NCI-H748 (cell line): ENCODE results near the gene CCT8.
A peak's percentile ranks its signal among the peaks of the same experiment; 100 is the strongest.

Experiments used
- DNase-seq: peaks from one replicate; lab custom pipeline; 2025; ENCODE audit not compliant: unreplicated experiment; lab: John Stamatoyannopoulos, UW

The CCT8 gene

DNA sequence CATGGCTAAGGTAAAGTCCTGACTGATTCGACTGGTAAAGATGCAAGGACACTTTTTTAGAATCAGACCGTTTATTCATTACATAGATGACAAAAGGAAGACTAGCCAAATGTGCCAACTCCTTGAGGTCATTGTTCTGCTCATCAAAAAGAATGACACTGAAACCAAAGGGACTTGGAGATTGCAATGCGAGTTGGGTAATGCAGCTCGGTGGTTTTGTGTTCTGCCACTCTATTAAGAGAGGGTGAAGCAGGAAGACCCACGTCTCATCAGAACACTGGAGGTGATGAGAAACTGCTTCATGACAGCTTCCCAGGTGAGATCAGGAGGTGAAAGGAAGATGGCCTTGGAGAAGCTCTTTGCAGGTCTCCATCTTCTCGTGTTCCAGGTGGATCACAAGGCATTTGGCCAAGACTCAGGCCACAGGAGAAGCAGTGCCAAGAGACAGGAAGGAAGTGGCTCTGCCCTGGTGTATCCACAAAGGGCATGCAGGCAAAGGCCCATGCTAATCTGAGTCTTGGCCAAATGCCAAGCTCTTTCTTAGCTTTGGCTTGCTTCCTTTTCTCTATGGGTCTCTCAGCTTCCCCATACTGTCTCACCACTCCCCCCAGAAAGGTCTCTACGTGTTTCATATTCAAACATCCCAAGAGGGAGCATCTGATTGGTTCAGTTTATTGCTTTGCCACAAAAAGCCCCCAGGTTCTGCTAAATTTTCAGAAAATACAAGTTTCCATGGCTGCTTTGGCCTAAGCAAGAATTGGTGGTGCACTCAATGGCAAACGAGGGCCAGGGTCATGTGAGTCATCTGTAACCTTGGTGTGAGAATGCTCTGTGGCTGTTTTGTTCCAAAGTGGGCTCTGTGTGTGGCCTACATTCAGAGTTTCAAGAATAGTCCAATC lies 5.7 kb upstream of the CCT8 start:
- peak; percentile 5 for DNase-seq

DNA sequence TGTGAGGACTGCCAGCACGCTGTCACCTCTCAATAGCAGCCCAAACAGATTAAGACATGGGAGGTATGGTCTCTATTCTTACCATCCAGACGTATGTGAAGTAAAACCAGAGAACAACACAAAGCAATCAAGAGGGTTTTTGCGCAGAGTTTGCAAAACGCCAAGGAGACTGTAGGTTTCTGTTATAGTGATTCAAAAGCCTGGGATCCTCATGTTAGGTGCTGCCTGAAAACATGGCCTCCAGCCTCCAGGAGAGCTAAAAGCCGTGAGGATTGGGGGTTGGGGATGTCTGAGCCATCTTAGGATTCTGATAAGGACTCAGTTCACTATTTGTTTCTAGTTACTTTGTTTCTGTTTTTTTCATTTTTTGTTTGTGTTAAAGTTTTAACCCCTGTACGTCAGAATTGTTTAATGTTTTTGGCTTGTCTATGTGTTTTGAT lies 4.2 kb upstream of the CCT8 start:
- peak; percentile 72 for DNase-seq

DNA sequence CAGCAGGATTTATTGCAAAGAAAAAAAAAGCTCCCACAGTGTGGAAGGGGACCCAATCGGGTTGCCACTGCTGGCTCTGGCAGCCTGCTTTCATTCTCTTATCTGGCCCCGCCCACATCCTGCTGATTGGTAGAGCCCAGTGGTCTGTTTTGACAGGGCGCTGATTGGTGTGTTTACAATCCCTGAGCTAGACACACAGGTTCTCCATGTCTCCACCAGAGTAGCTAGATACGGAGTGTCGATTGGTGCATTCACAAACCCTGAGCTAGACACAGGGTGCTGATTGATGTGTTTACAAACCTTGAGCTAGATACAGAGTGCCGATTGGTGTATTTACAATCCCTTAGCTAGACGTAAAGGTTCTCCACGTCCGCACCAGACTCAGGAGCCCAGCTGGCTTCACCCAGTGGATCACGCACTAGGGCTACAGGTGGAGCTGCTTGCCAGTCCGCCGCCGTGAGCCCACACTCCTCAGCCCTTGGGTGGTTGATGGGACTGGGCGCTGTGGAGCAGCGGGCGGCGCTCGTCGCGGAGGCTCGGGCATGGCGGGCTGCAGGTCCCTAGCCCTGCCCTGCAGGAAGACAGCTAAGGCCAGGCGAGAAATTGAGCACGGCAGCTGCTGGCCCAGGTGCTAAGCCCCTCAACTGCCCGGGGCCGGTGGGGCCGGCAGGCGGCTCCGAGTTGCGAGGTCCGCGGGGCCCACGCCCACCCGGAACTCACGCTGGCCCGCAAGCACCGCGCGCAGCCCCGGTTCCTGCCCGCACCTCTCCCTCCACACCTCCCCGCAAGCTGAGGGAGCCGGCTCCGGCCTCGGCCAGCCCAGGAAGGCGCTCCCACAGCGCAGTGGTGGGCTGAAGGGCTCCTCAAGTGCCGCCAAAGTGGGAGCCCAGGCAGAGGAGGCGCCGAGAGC lies 3.5 kb upstream of the CCT8 start:
- peak; percentile 88 for DNase-seq

DNA sequence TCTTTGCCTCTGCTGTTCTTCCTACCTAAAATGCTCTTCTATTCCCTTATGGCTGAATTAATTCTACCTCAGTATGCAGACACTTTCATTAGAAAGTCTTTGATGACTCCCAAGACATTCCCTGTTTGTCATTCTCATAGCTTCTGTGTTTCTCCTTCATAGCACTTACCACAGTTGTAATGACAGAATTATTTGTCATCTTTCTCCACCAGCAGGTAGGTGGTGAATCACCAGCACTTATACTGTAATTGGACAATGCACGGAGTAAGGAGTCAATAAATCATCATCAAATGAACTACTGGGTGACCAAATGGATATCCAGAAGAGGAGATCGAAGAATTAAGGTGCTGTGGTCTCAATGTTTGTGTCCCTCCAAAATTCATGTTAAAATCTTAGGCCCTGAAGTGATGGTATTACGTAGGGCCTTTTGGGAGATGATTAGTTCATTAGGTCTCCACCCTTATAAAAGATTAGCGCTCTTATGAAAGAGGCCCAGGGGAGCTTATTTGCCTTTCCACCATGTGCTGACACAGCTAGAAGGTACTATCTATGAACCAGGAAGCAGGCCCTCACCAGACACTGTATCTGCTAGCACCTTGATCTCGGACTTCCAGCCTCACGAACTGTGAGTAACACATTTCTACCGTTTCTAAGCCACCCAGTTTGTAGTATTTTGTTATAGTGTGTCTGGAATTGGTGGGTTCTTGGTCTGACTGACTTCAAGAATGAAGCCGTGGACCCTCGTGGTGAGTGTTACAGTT lies 2.4 kb upstream of the CCT8 start:
- DNase-seq = no peak

DNA sequence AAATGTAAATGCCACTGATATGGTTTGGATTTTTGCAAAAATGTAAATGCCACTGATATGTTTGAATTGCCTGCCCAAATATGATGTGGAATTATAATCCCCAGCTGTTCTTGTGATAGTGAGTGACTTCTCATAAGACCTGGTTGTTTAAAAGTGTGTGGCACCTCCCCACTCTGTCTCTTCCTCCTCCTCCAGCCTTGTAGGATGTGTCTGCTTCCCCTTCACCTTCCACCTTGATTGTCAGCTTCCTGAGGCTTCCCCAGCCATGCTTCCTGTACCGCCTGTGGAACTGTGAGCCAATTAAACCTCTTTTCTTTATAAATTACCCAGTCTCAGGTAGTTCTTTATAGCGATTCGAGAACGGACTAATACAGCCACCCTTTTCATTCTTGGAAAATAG lies 1.3 kb upstream of the CCT8 start:
- no peak for DNase-seq

DNA sequence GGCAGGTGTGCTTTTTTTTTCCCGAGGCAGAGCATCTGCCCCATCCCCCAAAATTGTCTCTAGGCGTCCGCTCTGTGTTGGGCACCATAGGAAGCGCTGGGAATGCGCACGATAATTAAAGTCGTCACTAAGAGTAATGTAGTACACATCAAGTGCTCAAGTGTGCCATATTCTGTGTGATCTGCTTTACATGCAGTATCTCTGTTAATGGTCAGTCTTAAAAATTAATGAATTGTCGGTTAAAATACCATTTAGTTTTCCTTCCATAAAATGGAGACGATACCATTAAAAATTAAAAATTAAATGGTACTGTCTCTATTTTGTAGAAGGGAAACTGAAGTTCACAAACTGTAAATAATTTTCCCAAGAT lies 544 bp upstream of the CCT8 start:
- peak; percentile 77 for DNase-seq

DNA sequence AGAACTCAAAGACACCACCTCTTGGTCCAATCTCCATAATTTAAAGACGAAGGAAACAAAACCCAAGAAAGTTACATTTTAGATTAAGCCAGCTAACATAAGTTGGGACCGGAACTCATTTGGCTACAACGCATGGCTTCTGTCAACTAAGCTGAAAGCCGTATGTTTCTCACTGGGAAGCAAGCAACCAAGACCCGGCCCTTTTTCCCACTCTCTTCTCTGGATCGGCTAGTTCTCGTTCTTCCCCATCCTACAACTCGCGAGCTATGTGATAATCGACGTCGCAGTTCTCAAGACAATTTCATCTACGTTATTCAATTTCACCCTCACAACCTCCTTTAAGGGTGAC lies 601 bp downstream of the CCT8 start:
- DNase-seq = peak; percentile 47

DNA sequence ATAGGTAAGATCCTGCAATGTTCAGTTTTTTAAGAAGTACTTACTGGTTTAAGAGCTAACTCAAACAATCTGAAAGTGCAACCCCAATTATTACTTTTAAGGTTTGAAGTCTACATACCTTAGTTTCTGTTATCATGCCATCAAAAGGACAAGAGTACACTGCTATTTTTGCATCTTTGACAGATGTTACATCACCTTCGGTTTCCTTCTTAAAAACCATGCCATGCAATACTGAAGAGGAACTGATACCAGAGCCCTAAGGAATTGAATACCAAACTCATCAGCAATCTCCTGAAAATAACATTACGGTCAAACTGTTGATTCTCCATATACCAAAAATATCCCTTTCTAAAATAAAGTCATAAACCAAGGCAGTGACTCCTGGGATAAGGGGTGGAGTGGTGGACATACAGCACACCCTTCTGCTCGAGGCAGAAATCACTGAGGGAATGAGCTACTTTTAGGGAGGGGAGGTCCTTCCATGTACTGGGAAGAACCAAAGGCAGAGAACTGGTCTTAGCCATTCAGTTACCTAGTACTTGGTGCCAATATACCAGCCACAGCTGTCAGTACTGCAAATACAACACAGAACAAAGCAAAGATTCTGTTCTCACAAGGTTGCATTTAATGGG lies 8.5 kb downstream of the CCT8 start:
- peak; percentile 2 for DNase-seq

DNA sequence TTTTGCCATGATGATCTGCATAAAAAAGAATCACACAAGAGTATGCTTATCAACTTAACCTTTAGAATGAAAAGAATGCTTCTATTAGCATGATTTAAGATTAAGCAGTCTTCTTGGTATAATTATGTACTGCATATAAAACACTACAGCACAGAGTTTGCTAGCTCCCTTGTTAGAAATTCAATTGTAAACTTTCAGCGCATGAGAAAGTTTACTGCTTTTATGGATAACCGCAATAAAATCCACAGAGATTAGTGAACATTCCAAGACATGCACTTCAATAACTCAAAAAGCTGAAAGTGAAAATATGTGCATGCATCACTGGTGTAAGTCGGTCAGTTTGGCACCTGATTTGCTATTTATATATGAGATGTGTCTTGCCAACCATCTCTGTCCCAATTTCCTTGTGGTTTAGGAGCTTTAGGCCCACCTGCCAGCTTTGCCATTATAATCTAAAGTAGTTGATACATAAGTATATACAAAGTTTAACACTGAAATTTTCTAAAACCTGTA lies 16.9 kb downstream of the CCT8 start:
- DNase-seq = no peak

DNA sequence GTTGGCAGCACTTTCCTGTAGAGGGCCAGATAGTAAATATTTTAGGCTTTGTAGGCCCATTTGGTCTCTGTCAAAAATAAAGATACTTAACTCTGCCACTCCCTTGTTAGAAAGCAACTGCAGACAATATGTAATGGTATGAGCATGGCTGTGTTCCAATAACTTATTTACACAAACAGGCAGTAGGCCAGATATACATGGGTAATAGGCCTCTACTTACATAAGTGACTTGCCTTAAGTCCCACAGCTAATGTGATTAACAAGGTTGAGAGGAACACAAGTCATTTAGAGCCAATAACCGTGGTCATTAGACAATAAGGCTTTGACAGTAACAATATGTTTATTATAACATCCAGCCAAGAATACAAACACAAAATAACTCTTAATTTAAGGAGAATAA lies 17.4 kb downstream of the CCT8 start:
- DNase-seq = peak; percentile 8

DNA sequence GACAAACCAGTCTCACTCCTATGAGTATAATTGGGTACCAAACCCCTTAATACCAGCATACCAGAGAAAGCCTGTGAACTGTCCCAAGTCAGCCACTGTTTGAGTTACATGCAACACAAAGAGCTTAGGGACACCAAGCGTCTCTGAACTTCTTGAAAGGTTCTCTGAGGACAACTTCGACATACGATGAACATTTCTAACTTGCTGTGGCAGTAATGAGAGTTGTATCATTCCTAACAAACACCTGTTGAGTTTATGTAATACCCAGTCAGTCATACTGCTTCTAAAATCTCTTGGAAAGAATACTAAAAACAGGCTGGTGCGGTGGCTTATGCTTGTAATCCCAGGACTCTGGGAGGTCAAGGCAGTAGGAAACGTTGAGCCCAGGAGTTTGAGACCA lies 18.4 kb downstream of the CCT8 start:
- DNase-seq = no peak

DNA sequence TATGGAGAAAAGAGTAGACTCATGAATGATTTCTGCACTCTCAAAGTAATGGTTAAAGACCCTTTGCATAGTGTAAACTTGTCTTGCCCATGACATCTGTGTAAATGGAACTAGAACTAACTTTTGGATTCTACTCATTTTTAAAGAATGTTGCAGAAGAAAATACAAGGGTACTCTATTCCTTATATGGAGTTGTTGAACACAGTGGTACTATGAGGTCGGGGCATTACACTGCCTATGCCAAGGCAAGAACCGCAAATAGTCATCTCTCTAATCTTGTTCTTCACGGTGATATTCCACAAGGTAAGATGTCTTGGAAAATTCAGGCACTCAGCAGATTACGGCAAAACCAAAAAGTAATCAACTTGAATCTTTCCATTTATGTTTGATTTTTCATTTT lies 19.8 kb downstream of the CCT8 start:
- DNase-seq = no peak

DNA sequence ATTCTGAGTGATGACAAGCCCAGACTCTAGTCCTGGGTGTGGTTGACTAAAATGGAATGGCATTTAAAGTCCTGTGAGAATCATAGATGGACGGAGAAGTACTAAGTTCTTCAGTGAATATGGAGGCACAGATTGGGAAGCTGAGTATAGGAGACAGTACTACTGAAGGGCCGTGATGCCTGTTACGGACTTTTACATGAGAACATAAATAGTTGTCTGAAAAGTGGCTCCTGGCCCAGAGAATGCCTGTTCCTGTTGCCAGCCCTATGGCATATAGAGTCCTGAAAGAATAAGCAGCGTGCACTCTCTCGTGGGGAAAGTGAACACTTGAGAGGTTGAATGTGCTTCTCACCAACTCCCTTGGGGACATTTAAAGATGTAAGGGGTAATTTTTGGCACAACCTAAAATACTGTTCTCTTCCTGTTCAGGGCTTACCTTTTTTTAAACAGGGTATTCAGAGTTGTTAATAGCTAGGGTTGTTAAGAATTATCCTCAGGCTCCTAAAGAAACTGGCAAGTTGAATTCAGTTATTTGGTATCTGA lies 20.4 kb downstream of the CCT8 start:
- DNase-seq = no peak

DNA sequence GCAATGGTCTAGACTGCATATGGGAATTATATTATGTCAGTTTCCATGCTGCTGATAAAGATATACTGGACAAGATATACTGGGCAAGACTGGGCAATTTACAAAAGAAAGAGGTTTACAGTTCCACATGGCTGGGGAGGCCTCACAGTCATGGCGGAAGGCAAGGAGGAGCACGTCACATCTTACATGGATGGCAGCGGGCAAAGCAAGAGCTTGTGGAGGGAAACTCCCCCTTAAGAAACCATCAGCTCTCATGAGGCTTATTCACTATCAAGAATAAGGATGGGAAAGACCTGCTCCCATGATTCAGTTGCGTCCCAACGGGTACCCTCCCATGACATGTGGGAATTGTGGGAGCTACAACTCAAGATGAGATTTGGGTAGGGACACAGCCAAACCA lies 21.2 kb downstream of the CCT8 start:
- no peak for DNase-seq

DNA sequence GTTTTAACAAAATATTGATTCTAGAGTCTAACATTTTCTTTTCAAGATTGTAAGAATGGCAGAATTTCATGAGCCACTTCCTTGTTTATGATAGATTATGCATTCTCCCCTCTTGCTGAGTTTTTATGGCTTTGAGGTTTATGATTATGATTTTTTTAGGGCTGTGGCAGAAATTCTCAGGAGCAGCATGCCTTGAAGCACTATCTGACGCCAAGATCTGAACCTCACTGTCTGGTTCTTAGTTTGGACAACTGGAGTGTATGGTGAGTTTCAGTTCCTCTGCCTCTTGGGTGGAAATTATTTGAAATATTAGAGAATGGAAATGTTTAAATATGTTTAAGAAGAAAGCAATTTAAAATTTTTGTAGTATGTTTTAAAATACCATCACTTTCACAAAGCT lies 38.8 kb downstream of the CCT8 start:
- no peak for DNase-seq

DNA sequence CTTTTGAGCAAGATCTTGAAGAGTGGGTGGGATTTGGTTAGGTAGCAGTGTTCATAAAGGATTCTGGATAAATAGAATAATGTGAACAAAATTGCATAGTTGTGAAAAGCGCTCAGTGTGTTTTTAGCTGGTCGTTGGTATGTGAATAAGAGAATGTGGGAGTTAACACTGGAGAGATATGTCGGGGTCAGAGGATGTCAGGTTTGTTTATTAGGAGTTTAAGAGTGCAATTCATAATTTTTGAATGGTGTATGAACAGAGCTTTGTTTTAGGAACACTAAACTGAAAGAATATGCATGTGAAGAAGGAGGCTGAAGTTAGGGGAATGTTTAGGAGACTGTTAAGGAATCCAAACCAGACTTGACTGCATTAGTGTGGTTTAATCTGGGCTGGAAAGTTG lies 39.6 kb downstream of the CCT8 start:
- DNase-seq = no peak

DNA sequence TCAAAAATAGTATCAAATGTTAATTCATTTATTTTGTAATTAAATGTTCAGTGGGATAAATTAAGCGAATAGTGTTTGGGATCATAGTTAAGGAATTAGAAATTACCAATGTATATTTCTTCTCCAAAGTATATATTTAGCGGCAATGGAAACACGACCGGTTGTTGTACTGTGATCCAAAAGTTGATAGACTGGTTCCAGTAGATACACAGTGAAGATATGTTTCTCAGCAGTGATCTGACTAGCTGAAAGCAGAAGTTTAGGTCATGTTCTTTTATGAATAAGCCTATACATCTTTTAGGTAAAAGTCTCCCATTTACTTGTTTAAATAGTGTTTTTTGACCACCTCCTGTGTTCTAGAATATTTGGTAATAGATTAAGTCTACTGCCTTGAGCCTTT lies 40.1 kb downstream of the CCT8 start:
- no peak for DNase-seq

DNA sequence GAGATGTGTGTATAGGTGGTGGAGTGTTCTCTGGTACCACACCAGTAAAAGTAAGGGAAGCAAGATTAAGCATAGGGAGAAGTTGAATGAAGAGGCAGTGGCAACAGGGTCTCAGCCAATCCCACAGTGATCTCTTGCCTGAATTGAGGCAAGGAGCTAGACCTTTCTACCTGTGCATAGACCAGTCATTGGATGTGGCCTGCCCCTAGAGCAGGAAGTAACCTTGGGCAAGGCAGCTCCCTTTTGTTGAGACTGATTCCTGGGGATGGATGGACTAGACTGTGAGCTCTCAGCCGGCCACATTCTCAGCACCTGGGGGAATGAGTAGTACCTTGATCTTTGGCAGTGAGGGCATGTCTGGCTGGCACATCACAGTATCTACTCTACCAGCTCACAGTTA lies 42.5 kb downstream of the CCT8 start:
- DNase-seq = no peak

DNA sequence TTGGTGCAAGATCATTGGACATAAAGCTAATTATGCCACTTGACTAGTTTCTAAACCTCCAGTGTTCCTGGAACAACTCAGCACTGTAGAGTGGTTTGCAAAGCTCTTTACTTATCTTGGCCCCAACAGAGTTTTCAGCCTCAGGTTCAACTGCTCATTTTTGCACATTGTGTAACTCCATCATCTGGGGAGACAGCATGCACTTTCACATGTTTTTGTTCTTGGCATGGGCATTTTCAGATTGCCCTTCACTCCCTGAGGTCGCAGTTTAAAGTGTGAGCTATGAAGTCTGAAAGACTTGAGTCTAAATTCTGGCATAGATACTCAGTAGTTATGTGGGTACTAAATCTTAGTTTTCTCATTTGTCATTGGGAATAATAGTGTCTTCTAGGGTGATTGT lies 43.9 kb downstream of the CCT8 start:
- DNase-seq = no peak

DNA sequence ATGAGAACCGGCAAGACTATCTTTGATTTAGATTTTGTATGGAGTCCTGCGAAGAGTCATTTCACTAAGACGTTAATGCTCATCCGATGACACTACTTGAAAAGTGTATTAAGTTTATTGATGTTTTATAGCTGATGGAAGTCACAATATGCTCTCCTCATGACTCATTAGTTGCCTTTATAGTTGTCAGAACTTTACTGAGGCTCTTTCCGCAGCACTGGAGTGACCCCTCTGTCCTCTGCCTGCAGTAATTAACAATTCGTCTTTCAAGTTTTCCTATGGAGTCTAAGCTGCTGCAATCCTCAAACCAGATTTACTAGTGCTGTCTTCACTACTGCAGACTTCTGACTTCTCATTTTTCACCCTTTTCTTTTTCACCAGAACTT lies 48.1 kb downstream of the CCT8 start:
- no peak for DNase-seq
